COLO668 (cell line): ENCODE data around the gene BDH2.

ENCODE experiments used
- DNase-seq: peaks from one replicate; lab custom pipeline; 2025; ENCODE audit not compliant: unreplicated experiment; lab: John Stamatoyannopoulos, UW

Gene BDH2

GRCh38 chr4:103099691-103100392 lies at the start of gene BDH2:
Gene BDH2 (minus strand): TSS chr4:103099834. CDS start chr4:103096254, 3,580 bp downstream.
- DNase-seq, result peak; percentile 28

GRCh38 chr4:103144926-103145325 lies 45.3 kb upstream of the BDH2 start:
- no peak for DNase-seq

GRCh38 chr4:103137446-103137827 lies 37.8 kb upstream of the BDH2 start:
- DNase-seq, result no peak

- DNase-seq, result no peak
Observed at GRCh38 chr4:103136671-103137445, 37.2 kb upstream of the BDH2 start.

- no peak for DNase-seq
Observed at GRCh38 chr4:103129174-103129573, 29.5 kb upstream of the BDH2 start.

GRCh38 chr4:103126126-103126525 lies 26.5 kb upstream of the BDH2 start:
- DNase-seq, result no peak

GRCh38 chr4:103123114-103123513 lies 23.5 kb upstream of the BDH2 start:
- no peak for DNase-seq

- no peak for DNase-seq
Observed at GRCh38 chr4:103118166-103118565, 18.5 kb upstream of the BDH2 start.

GRCh38 chr4:103111598-103111997 lies 12.0 kb upstream of the BDH2 start:
- DNase-seq, result no peak

- DNase-seq, result no peak
Observed at GRCh38 chr4:103108542-103108941, 8.9 kb upstream of the BDH2 start.

GRCh38 chr4:103105558-103106356 lies 6.1 kb upstream of the BDH2 start:
- DNase-seq, result no peak

- no peak for DNase-seq
Observed at GRCh38 chr4:103104886-103105285, 5.3 kb upstream of the BDH2 start.

- no peak for DNase-seq
Observed at GRCh38 chr4:103100691-103101090, 1.1 kb upstream of the BDH2 start.

GRCh38 chr4:103098756-103099440 lies 736 bp downstream of the BDH2 start:
- DNase-seq, result no peak

- no peak for DNase-seq
Observed at GRCh38 chr4:103098341-103098740, 1.3 kb downstream of the BDH2 start.

- DNase-seq, result no peak
Observed at GRCh38 chr4:103097112-103097511, 2.5 kb downstream of the BDH2 start.

- no peak for DNase-seq
Observed at GRCh38 chr4:103095080-103095479, 4.6 kb downstream of the BDH2 start.

- DNase-seq, result no peak
Observed at GRCh38 chr4:103092245-103092644, 7.4 kb downstream of the BDH2 start.

GRCh38 chr4:103091601-103092223 lies 7.9 kb downstream of the BDH2 start:
- peak; percentile 42 for DNase-seq

GRCh38 chr4:103089481-103089880 lies 10.2 kb downstream of the BDH2 start:
- no peak for DNase-seq

- DNase-seq, result no peak
Observed at GRCh38 chr4:103086551-103086950, 13.1 kb downstream of the BDH2 start.
